GM15510 (cell line): ENCODE data around the gene PPRC1.

ENCODE experiments used
- POLR2A ChIP-seq: IDR thresholded peaks from 3 replicates; pipeline ENCODE4 v1.6.1; 2011; ENCODE audit warnings: borderline replicate concordance; ENCODE audit not compliant: insufficient read length; ENCODE audit errors: extremely low read depth

Gene PPRC1

GRCh38 chr10:102150970-102151773, 18.3 kb downstream of the PPRC1 start:
- TF ChIP-seq POLR2A, result no peak

- TF ChIP-seq POLR2A, result peak; percentile 92
These were observed 19.1 kb downstream of the PPRC1 start, which contains the start of gene NOLC1 for GRCh38 chr10:102151774-102152544. Gene NOLC1 (plus strand): TSS chr10:102152389. CDS start chr10:102152411, 22 bp downstream.

GRCh38 chr10:102152545-102152890, 19.7 kb downstream of the PPRC1 start:
- no peak for TF ChIP-seq POLR2A

GRCh38 chr10:102153093-102153620, 20.3 kb downstream of the PPRC1 start:
- TF ChIP-seq POLR2A, result no peak

GRCh38 chr10:102154466-102155116, 21.8 kb downstream of the PPRC1 start:
- TF ChIP-seq POLR2A, result no peak

GRCh38 chr10:102157224-102157623, 24.4 kb downstream of the PPRC1 start:
- no peak for TF ChIP-seq POLR2A

- no peak for TF ChIP-seq POLR2A
These were observed 26.3 kb downstream of the PPRC1 start for GRCh38 chr10:102159051-102159597.

GRCh38 chr10:102159831-102160230, 27.0 kb downstream of the PPRC1 start:
- TF ChIP-seq POLR2A, result no peak

- TF ChIP-seq POLR2A, result no peak
These were observed 30.6 kb downstream of the PPRC1 start for GRCh38 chr10:102163342-102163989.

GRCh38 chr10:102167861-102168260, 35.0 kb downstream of the PPRC1 start:
- TF ChIP-seq POLR2A, result no peak

GRCh38 chr10:102170602-102171001, 37.8 kb downstream of the PPRC1 start:
- TF ChIP-seq POLR2A, result no peak

- no peak for TF ChIP-seq POLR2A
These were observed 39.4 kb downstream of the PPRC1 start for GRCh38 chr10:102172288-102172687.

GRCh38 chr10:102175415-102175814, 42.6 kb downstream of the PPRC1 start:
- no peak for TF ChIP-seq POLR2A

- no peak for TF ChIP-seq POLR2A
These were observed 51.8 kb downstream of the PPRC1 start for GRCh38 chr10:102184606-102185005.
